ENCODE results near the gene CHD9. TPM values are rescaled to one million over a fixed set of nuclear protein-coding genes. Genes with fewer than 3 reads are reported as not detected.

CHD9 gene
- total and polyA plus RNA-seq, 9 of the 15 experiments (the other 6 are each of a cell fraction or from before 2014, with no cell fraction given) = 29.0 to 69.3 (median 40.6) TPM

DNA sequence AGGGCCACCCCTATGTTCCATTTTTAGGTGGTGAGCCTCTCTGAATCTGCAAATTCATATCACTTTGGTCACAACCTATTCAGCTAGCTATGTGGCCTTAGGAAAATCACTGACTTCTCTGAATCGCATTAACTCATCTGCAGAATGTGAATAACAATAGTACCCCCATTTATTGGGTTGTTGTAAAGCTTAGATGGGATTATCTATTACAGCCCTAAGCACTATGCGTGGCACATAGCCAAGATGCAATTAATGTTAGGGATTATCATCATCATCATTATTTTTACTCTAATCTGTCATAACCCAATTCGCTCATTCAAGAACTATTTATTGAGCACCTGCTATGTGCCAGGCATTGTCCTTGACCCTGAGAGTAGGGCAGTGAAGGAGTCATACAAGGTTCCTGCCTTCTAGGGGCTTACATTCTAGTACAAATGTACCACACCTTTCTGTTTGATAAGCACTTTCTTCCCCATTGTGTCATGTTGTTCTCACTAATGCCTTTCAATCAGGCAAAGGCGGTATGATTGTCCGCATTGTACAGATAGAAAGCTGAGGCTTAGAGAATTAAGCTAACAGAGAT, 38.5 kb downstream of the CHD9 start:
- in situ Hi-C loops (cut with MboI) = no loop called here
- Histone ChIP-seq H3K79me2 (ENCODE audit: control insufficient read depth, insufficient read depth, low read length) (peaks cover 69% of the 10 kb centered on the region), H3K27me3 (ENCODE audit: control insufficient read depth in 2 of 2, insufficient read depth in 2 of 2, low read length in 2 of 2) (no peaks in the 10 kb centered on the region), H3K4me1 (replicated peaks in 1 of 2; ENCODE audit: control insufficient read depth in 2 of 2, insufficient read depth in 2 of 2, low read length in 2 of 2) (peaks cover 12 to 24% of the 10 kb centered on the region in 2 experiments; a peak in 4 of 5 replicates), H2AFZ (ENCODE audit: low read depth, low read length) (no peak overlapping the region), H4K20me1 (replicated peaks; ENCODE audit: control insufficient read depth, insufficient read depth, low read length) (no peaks in the 10 kb centered on the region), H3K9ac (ENCODE audit: insufficient read depth in 1 of 2, low read depth in 2 of 2, low read length in 2 of 2) (peak overlapping the region in 1 of 2 experiments; percentile 33; a peak in 2 of 4 replicates), H3K36me3 (ENCODE audit: control insufficient read depth, insufficient read depth, low read length) (peaks cover 22% of the 10 kb centered on the region; the same call in 2 of the 3 replicates), H3K9me1 (ENCODE audit: control insufficient read depth, insufficient read depth, low read length) (no peaks in the 10 kb centered on the region), H3K4me2 (ENCODE audit: insufficient read depth, low read length) (no peak overlapping the region; the same call in 1 of the 2 replicates), H3K9me3 (replicated peaks; ENCODE audit: control insufficient read depth, insufficient read depth, low read depth, low read length) (no peaks in the 10 kb centered on the region), H3K27ac (ENCODE audit: extremely low read depth, low read depth, low read length) (peak overlapping the region; percentile 68), H3K4me3 (no peak overlapping the region)
- TF ChIP-seq KLF16 (IDR thresholded peaks at IDR 0.05) (no peak), ZNF316 (IDR thresholded peaks at IDR 0.05) (peak; percentile 69), PTBP1 (IDR thresholded peaks at IDR 0.05; ENCODE audit: low read depth, low read length) (no peak), NFIC (IDR thresholded peaks at IDR 0.05) (peak; percentile 57; the same call in 1 of the 2 replicates), TRIM24 (IDR thresholded peaks at IDR 0.05) (peak in 1 of 2 experiments; percentile 60; a peak in 1 of 4 replicates), KLF6 (CRISPR knock-in tag; IDR thresholded peaks at IDR 0.05; ENCODE audit: borderline replicate concordance) (no peak), ZBTB33 (CRISPR knock-in tag; IDR thresholded peaks at IDR 0.05) (0 out of 2 replicates have a peak, but pooled peaks have one; percentile 17)
- TF ChIP-seq, protein P1, sequence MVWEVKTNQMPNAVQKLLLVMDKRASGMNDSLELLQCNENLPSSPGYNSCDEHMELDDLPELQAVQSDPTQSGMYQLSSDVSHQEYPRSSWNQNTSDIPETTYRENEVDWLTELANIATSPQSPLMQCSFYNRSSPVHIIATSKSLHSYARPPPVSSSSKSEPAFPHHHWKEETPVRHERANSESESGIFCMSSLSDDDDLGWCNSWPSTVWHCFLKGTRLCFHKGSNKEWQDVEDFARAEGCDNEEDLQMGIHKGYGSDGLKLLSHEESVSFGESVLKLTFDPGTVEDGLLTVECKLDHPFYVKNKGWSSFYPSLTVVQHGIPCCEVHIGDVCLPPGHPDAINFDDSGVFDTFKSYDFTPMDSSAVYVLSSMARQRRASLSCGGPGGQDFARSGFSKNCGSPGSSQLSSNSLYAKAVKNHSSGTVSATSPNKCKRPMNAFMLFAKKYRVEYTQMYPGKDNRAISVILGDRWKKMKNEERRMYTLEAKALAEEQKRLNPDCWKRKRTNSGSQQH (CRISPR knock-in tag; IDR thresholded peaks at IDR 0.05) = no peak
- TF ChIP-seq, protein P2, sequence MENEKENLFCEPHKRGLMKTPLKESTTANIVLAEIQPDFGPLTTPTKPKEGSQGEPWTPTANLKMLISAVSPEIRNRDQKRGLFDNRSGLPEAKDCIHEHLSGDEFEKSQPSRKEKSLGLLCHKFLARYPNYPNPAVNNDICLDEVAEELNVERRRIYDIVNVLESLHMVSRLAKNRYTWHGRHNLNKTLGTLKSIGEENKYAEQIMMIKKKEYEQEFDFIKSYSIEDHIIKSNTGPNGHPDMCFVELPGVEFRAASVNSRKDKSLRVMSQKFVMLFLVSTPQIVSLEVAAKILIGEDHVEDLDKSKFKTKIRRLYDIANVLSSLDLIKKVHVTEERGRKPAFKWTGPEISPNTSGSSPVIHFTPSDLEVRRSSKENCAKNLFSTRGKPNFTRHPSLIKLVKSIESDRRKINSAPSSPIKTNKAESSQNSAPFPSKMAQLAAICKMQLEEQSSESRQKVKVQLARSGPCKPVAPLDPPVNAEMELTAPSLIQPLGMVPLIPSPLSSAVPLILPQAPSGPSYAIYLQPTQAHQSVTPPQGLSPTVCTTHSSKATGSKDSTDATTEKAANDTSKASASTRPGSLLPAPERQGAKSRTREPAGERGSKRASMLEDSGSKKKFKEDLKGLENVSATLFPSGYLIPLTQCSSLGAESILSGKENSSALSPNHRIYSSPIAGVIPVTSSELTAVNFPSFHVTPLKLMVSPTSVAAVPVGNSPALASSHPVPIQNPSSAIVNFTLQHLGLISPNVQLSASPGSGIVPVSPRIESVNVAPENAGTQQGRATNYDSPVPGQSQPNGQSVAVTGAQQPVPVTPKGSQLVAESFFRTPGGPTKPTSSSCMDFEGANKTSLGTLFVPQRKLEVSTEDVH (IDR thresholded peaks at IDR 0.05; ENCODE audit: low read depth, partially characterized antibody) = no peak
- BruUV-seq (replicated peaks) = no TSS peak
- intact Hi-C loops (cut with micrococcal nuclease) = no loop called here
- DNase-seq (ENCODE audit: extremely low read depth in 1 of 4, low spot score in 3 of 4) = no peak
- 84% methylated on average over 5 of the region's 5 CpGs for WGBS (ENCODE audit: insufficient coverage, low coverage, missing lambda C conversion rate)
- FAIRE-seq = no peak
- ChIA-PET POLR2A (interaction anchor here (1.1 to 1.6 kb wide), 2 partner anchors 9 to 14 kb away, joined by 3 to 7 read pairs; no protein-coding TSS in a partner anchor), CTCF (ENCODE audit: low intra/inter-chr PET ratio) (no interaction called here)
- ATAC-seq = no peak
